ACC112 (cell line): ENCODE results near the gene CEBPA.
"Not testable (repeated sequence)": the region's sequence is repeated elsewhere in the genome, so short reads cannot be mapped to it uniquely, and the experiment has no call there.

Experiments
- H2AFZ ChIP-seq: fragments of 200-600 bp; sonication (generic); one replicate; pipeline ENCODE4 v1.6.0; 2017; ENCODE audit warnings: antibody characterized with exemption, low read length; ENCODE audit not compliant: unreplicated experiment
- H3K27ac ChIP-seq: fragments of 200-600 bp; sonication (generic); 2 replicates; pipeline ENCODE4 v1.5.1; 2014; ENCODE audit warnings: low read depth, mild to moderate bottlenecking, antibody characterized with exemption, low read length, moderate library complexity
- H3K27me3 ChIP-seq: fragments of 200-600 bp; sonication (generic); 2 replicates; pipeline ENCODE4 v1.6.1; 2014; ENCODE audit warnings: mild to moderate bottlenecking, antibody characterized with exemption, low read length, moderate library complexity, mixed read lengths; ENCODE audit not compliant: insufficient read depth
- H3K36me3 ChIP-seq: fragments of 200-600 bp; sonication (generic); 2 replicates; pipeline ENCODE4 v1.6.1; 2016; ENCODE audit warnings: mild to moderate bottlenecking, antibody characterized with exemption, low read length, moderate library complexity, mixed read lengths; ENCODE audit not compliant: insufficient read depth
- H3K4me1 ChIP-seq: fragments of 200-600 bp; sonication (generic); one replicate; pipeline ENCODE4 v1.6.1; 2016; ENCODE audit warnings: low read length, mixed read lengths; ENCODE audit not compliant: insufficient read depth, unreplicated experiment, control insufficient read depth
- H3K4me3 ChIP-seq: fragments of 200-600 bp; sonication (generic); 2 replicates; pipeline ENCODE4 v1.5.1; 2014; ENCODE audit warnings: mild to moderate bottlenecking, low read depth, low read length
- H3K79me2 ChIP-seq: fragments of 200-600 bp; sonication (generic); one replicate; pipeline ENCODE4 v1.6.0; 2016; ENCODE audit warnings: low read length; ENCODE audit not compliant: control insufficient read depth, unreplicated experiment, insufficient read depth

CEBPA gene

DNA sequence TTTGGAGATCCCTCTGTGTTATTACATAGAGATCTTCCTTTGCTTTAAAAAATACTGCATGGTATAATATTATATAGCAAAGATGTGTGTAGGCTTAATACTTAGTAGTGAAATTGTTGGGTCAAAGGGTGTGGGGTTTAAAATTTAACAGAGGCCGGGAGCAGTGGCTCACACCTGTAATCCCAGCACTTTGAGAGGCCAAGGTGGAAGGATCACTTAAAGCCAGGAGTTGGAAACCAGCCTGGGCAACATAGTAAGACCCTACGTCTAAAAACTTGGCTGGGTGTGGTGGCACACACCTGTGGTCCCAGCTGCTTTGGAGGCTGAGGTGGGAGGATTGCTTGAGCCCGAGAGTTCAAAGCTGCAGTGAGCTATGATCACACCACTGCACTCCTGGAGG, 22.3 kb upstream of the CEBPA start:
- H3K4me1 ChIP-seq, result no peaks in the 10 kb centered on the region
- H3K27me3 ChIP-seq, result peaks cover 4% of the 10 kb centered on the region; the same call in 1 of the 2 replicates
- no peak overlapping the region for H3K4me3 ChIP-seq
- H2AFZ ChIP-seq, result no peak overlapping the region
- no peak overlapping the region for H3K27ac ChIP-seq
- no peaks in the 10 kb centered on the region for H3K79me2 ChIP-seq
- no peaks in the 10 kb centered on the region for H3K36me3 ChIP-seq

- H3K36me3 ChIP-seq, result no peaks in the 10 kb centered on the region
- no peak overlapping the region for H2AFZ ChIP-seq
- H3K79me2 ChIP-seq, result no peaks in the 10 kb centered on the region
- H3K27me3 ChIP-seq, result no peaks in the 10 kb centered on the region
- no peaks in the 10 kb centered on the region for H3K4me1 ChIP-seq
- H3K4me3 ChIP-seq, result no peak overlapping the region
- no peak overlapping the region for H3K27ac ChIP-seq
These were observed 20.9 kb upstream of the CEBPA start for GRCh38 chr19:33323093-33323820.

DNA sequence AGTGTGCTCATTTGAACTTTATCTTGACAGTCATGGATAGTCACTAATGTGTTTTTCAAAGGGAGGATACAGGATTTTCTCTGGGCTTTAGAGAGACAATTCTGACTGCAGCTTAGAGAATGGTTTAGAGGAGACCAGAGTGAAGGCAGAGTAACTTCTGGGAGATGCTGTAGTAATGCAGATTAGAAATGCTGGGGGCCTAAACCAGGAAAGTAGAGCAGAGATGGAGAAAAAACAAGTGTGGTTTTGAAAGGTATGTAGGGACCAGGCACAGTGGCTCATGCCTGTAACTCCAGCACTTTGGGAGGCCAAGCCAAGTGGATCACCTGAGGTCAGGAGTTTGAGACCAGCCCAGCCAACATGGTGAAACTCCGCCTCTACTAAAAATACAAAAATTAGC, 18.3 kb upstream of the CEBPA start:
- Histone ChIP-seq H2AFZ (no peak overlapping the region), H3K4me3 (no peak overlapping the region), H3K27me3 (0 out of 2 replicates have a peak, but pooled peaks cover 8% of the 10 kb centered on the region), H3K36me3 (no peaks in the 10 kb centered on the region), H3K4me1 (no peaks in the 10 kb centered on the region), H3K27ac (no peak overlapping the region), H3K79me2 (no peaks in the 10 kb centered on the region)

GRCh38 chr19:33317991-33318390, 15.7 kb upstream of the CEBPA start:
- H3K36me3 ChIP-seq, H3K27me3 ChIP-seq, H2AFZ ChIP-seq, H3K27ac ChIP-seq, H3K4me1 ChIP-seq, H3K79me2 ChIP-seq, H3K4me3 ChIP-seq: not testable (repeated sequence)

- Histone ChIP-seq H3K4me1 (no peaks in the 10 kb centered on the region), H3K36me3 (no peaks in the 10 kb centered on the region), H3K4me3 (no peak overlapping the region), H2AFZ (no peak overlapping the region), H3K79me2 (no peaks in the 10 kb centered on the region), H3K27ac (no peak overlapping the region), H3K27me3 (0 out of 2 replicates have a peak, but pooled peaks cover 10% of the 10 kb centered on the region)
These were observed 15.2 kb upstream of the CEBPA start for GRCh38 chr19:33317517-33317916.

- Histone ChIP-seq H3K27me3 (0 out of 2 replicates have a peak, but pooled peaks cover 12% of the 10 kb centered on the region), H3K27ac (no peak overlapping the region), H3K79me2 (no peaks in the 10 kb centered on the region), H3K36me3 (no peaks in the 10 kb centered on the region), H2AFZ (no peak overlapping the region), H3K4me3 (no peak overlapping the region), H3K4me1 (no peaks in the 10 kb centered on the region)
These were observed 14.4 kb upstream of the CEBPA start for GRCh38 chr19:33316541-33317264.

- H3K4me3 ChIP-seq, H3K4me1 ChIP-seq, H2AFZ ChIP-seq, H3K79me2 ChIP-seq, H3K36me3 ChIP-seq, H3K27ac ChIP-seq: not testable (repeated sequence)
- H3K27me3 ChIP-seq, result peaks cover 16% of the 10 kb centered on the region; the same call in 1 of the 2 replicates
These were observed 10.5 kb upstream of the CEBPA start for GRCh38 chr19:33312808-33313207.

GRCh38 chr19:33312065-33312464, 9.7 kb upstream of the CEBPA start:
- Histone ChIP-seq H3K27me3 (peaks cover 16% of the 10 kb centered on the region; the same call in 1 of the 2 replicates), H3K4me3 (no peak overlapping the region), H3K27ac (no peak overlapping the region), H2AFZ (no peak overlapping the region), H3K36me3 (no peaks in the 10 kb centered on the region), H3K79me2 (no peaks in the 10 kb centered on the region), H3K4me1 (no peaks in the 10 kb centered on the region)

DNA sequence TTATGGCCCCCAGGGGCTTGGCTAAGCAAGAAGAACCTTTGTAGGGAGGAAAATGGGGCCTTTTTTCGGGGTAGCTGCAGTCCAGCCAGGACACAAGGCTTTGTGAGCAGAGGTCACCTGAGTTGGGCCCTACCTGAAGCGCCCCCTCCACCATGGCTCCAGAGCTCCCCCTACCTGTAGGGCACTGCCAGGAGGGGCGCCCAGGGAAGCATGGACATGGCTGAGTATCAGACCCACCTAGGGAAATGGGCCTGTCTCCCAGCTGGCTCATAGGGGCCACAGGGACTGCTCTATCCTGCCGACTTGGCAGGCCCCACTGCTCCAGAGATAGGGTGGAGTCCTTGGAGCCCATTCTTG, 9.0 kb upstream of the CEBPA start:
- Histone ChIP-seq H2AFZ (no peak overlapping the region), H3K79me2 (no peaks in the 10 kb centered on the region), H3K4me3 (no peak overlapping the region), H3K27me3 (peaks cover 8% of the 10 kb centered on the region; the same call in 1 of the 2 replicates), H3K4me1 (no peaks in the 10 kb centered on the region), H3K27ac (no peak overlapping the region), H3K36me3 (no peaks in the 10 kb centered on the region)

GRCh38 chr19:33310606-33311325, 8.4 kb upstream of the CEBPA start:
- no peaks in the 10 kb centered on the region for H3K79me2 ChIP-seq
- H3K4me1 ChIP-seq, result no peaks in the 10 kb centered on the region
- peaks cover 7% of the 10 kb centered on the region; the same call in 1 of the 2 replicates for H3K27me3 ChIP-seq
- H3K27ac ChIP-seq, result no peak overlapping the region
- no peaks in the 10 kb centered on the region for H3K36me3 ChIP-seq
- H3K4me3 ChIP-seq, result no peak overlapping the region
- H2AFZ ChIP-seq, result no peak overlapping the region
